K562 (cell line): Measurements from ENCODE around the gene CDS1. TPM values are rescaled to one million over a fixed set of nuclear protein-coding genes. Genes with fewer than 3 reads are reported as not detected.

ENCODE experiments used
- E2F6 ChIP-seq, 2 experiments: IDR thresholded peaks; 2 replicates each; pipeline ENCODE4 v1.6.1; 2011; ENCODE audit warnings: borderline replicate concordance in 1 of 2, control low read depth in 1 of 2, low read depth in 1 of 2, low read length in 1 of 2, mild to moderate bottlenecking in 1 of 2, mixed read lengths in 1 of 2, moderate library complexity in 1 of 2; ENCODE audit not compliant: insufficient read depth in 1 of 2, insufficient read length in 1 of 2, poor library complexity in 1 of 2, severe bottlenecking in 1 of 2; ENCODE audit errors: extremely low read depth in 1 of 2
- HDGF ChIP-seq: fragments of 450-650 bp; IDR thresholded peaks from 2 replicates; pipeline ENCODE4 v1.6.1; 2016
- HNRNPH1 ChIP-seq: fragments of 200-400 bp; formaldehyde crosslinking; optimal IDR thresholded peaks from 2 replicates; pipeline ENCODE3; 2017; ENCODE audit warnings: low read depth, mild to moderate bottlenecking, low read length, moderate library complexity
- KAT2B ChIP-seq: IDR thresholded peaks from one replicate; pipeline ENCODE4 v1.6.1; 2012; ENCODE audit warnings: low read depth, mild to moderate bottlenecking, control low read depth, inconsistent platforms, low read length, moderate library complexity
- KDM1A ChIP-seq, 2 experiments: fragments of 450-650 bp; IDR thresholded peaks; 2 replicates each; pipeline ENCODE4 v1.6.1; 2016; ENCODE audit warnings: mild to moderate bottlenecking in 2 of 2
- LEF1 ChIP-seq: fragments of 450-650 bp; IDR thresholded peaks from 2 replicates; pipeline ENCODE4 v1.6.1; 2016; ENCODE audit warnings: mild to moderate bottlenecking
- MCM7 ChIP-seq, 2 experiments: fragments of 450-650 bp; IDR thresholded peaks; 2 replicates each; pipeline ENCODE4 v1.6.1; 2016 to 2018
- MGA ChIP-seq: fragments of 450-650 bp; IDR thresholded peaks from 2 replicates; pipeline ENCODE4 v1.6.1; 2016; ENCODE audit warnings: mild to moderate bottlenecking, moderate library complexity
- MYNN ChIP-seq, 2 experiments: sonication (generic); formaldehyde crosslinking in 1 of 2; IDR thresholded peaks; 2 replicates each; pipeline versions ENCODE4 v1.5.0 to v1.6.1; 2016 to 2020; ENCODE audit warnings: antibody characterized with exemption in 1 of 2, missing genetic modification reagents in 1 of 2
- PHF20 ChIP-seq: fragments of 450-650 bp; IDR thresholded peaks from 2 replicates; pipeline ENCODE4 v1.6.1; 2018; ENCODE audit not compliant: partially characterized antibody
- ZC3H4 ChIP-seq: sonication (generic); formaldehyde crosslinking; IDR thresholded peaks from 2 replicates; pipeline ENCODE4 v1.9.0; 2021; ENCODE audit warnings: missing genetic modification reagents, borderline replicate concordance
- ZNF121 ChIP-seq: sonication (generic); formaldehyde crosslinking; conservative IDR thresholded peaks from 2 replicates; pipeline ENCODE4 v1.8.0; 2022; ENCODE audit warnings: missing genetic modification reagents
- ZNF224 ChIP-seq: sonication (generic); formaldehyde crosslinking; IDR thresholded peaks from 2 replicates; pipeline ENCODE4 v1.8.0; 2022; ENCODE audit warnings: mild to moderate bottlenecking, missing genetic modification reagents
- polyA plus RNA-seq, 8 experiments: library from polyadenylated mRNA; depleted of rRNA in 4 of 8; stranded (reverse) in 5 of 8; unstranded in 3 of 8; fragments of >200 nt; fragmentation: Nextera tagmentation in 2 of 8; fragmentation: Illumina TruSeq in 1 of 8; extraction: Ambion mirVana in 2 of 8; extraction: Trizol in 1 of 8; gene quantifications; 2 replicates each; pipeline versions ENCODE4 v1.2.1 to v1.2.3, GENCODE V29; 2011 to 2014; ENCODE audit warnings: inconsistent platforms in 1 of 8, missing spikeins in 1 of 8
- total RNA-seq, 7 experiments: library from RNA; depleted of rRNA in 6 of 7; stranded (reverse); fragments of >200 nt in 6 of 7; fragmentation: Illumina TruSeq in 2 of 7; extraction: Trizol in 2 of 7; gene quantifications; 2 replicates each; pipeline versions ENCODE4 v1.2.1 to v1.2.3, GENCODE V29; 2011 to 2021; ENCODE audit warnings: low replicate concordance in 1 of 7

CDS1 gene
- total and polyA plus RNA-seq, 9 of the 15 experiments (the other 6 are each of a cell fraction or from before 2014, with no cell fraction given) = 0.04 to 0.42 (median 0.15) TPM

- TF ChIP-seq KDM1A (IDR thresholded peaks at IDR 0.05) = no peak
- no peak for TF ChIP-seq MCM7 (IDR thresholded peaks at IDR 0.05)
- no peak for TF ChIP-seq MGA
- no peak for TF ChIP-seq E2F6 (IDR thresholded peaks at IDR 0.05; ENCODE audit: borderline replicate concordance in 1 of 2, extremely low read depth in 1 of 2, insufficient read depth in 1 of 2, insufficient read length in 1 of 2, low read depth in 1 of 2, low read length in 1 of 2, poor library complexity in 1 of 2, severe bottlenecking in 1 of 2)
- TF ChIP-seq LEF1 = no peak
- TF ChIP-seq HDGF = no peak
- no peak for TF ChIP-seq KAT2B
- TF ChIP-seq HNRNPH1 = no peak
- no peak for TF ChIP-seq ZC3H4 (CRISPR knock-in tag)
- TF ChIP-seq ZNF121 (CRISPR knock-in tag) = no peak
- TF ChIP-seq PHF20 = no peak
- TF ChIP-seq MYNN (IDR thresholded peaks at IDR 0.05) = no peak
- no peak for TF ChIP-seq MYNN (CRISPR knock-in tag; IDR thresholded peaks at IDR 0.05)
- TF ChIP-seq ZNF224 (CRISPR knock-in tag) = no peak
Measured at GRCh38 chr4:84545093-84545492, 37.8 kb upstream of the CDS1 start (continued).
